Pancreas (tissue), 10 donors: ENCODE results near the gene STIM1. TPM values are rescaled to one million over a fixed set of nuclear protein-coding genes. Genes with fewer than 3 reads are reported as not detected.
A peak's percentile ranks its signal among the peaks of the same experiment; 100 is the strongest.

Experiments used
- ATAC-seq, 4 donors: fragments of 200-7000 bp; cut with Tn5 transposase; one replicate each; pipeline versions ENCODE4 v1.8.0 to v1.9.1; 2020; ENCODE audit warnings: mild to moderate bottlenecking in 4 of 4, moderate library complexity in 4 of 4
- DNase-seq, 6 donors: peaks; one replicate each; pipeline ENCODE4 v3.0.0-alpha.2; 2020
- FAIRE-seq: peaks from 2 replicates; lab custom pipeline; 2012; peaks lifted over from hg19 to GRCh38; lab: Jason Lieb, UNC
- H3K27ac ChIP-seq, 4 donors: fragments of 200-600 bp; sonication (generic); 1 replicate in 3 of 4; 2 replicates in 1 of 4; pipeline versions ENCODE4 v1.5.0 to v1.8.0; 2020
- H3K27me3 ChIP-seq, 4 donors: fragments of 200-600 bp; one replicate each; pipeline ENCODE4 v1.8.0; 2021
- H3K36me3 ChIP-seq, 3 donors: fragments of 200-600 bp; sonication (generic) in 1 of 3; one replicate each; pipeline versions ENCODE4 v1.5.0 to v1.8.0; 2020 to 2021
- H3K4me1 ChIP-seq, 3 donors: fragments of 200-600 bp; one replicate each; pipeline ENCODE4 v1.8.0; 2021
- H3K4me3 ChIP-seq, 4 donors: fragments of 200-600 bp; sonication (generic) in 2 of 4; one replicate each; pipeline versions ENCODE4 v1.5.0 to v1.8.0; 2020 to 2021
- H3K9me3 ChIP-seq, 4 donors: fragments of 200-600 bp; one replicate each; pipeline ENCODE4 v1.8.0; 2021
- WGBS, 2 donors: extraction: QIAGEN DNeasy Blood & Tissue Kit; methylation state at CpG; one replicate each; pipeline ENCODE4 v1.1.7; 2013; 5-methylcytosine and 5-hydroxymethylcytosine counted together
- intact Hi-C, 3 donors: fragments of 100-400 bp; cut with DNase I; formaldehyde crosslinking; loops; one replicate each; pipeline versions ENCODE4 v1.11.1 to v1.14.2; 2022
- polyA plus RNA-seq, 2 donors: library from polyadenylated mRNA; stranded (reverse); fragments of 200-250 nt; gene quantifications; one replicate each; pipeline ENCODE4 v1.2.3, GENCODE V29; 2013
- total RNA-seq, 6 donors: library from RNA; stranded (reverse); fragmentation: NEBNext Ultra II Directional in 4 of 6; extraction: Animal tissue kit (Norgen Biotek cat#: 25700) in 4 of 6; gene quantifications; one replicate each; pipeline versions ENCODE4 v1.2.1 to v1.2.4, GENCODE V29; 2021 to 2023
- TF ChIP-seq, protein P1 (sequence below), 4 donors: fragments of 200-600 bp; sonication (generic) in 3 of 4; IDR thresholded peaks; one replicate each; pipeline versions ENCODE4 v1.5.0 to v1.8.0; 2021; ENCODE audit warnings: antibody characterized with exemption in 4 of 4
- donor health status: healthy with polysubstance abuse.
- donor health status: DM: no; HTN: no; CAD: no; lungs with moderate emphysema.
- donor health status: DM: no; HTN: no; CAD: no.
- donor health status: control.
- donor health status: control.
- donor health status: Bipolar disorder and iron deficiency.
- donor health status: DM: yes; HTN: yes; CAD: no.
- donor health status: DM: no; HTN: no; CAD: no.
- donor health status: DM: no; HTN: no; CAD: no.
- donor health status: DM: yes; HTN: yes; CAD: no.

STIM1 gene
- total and polyA plus RNA-seq, 8 donors, result 10.2 to 28.9 (median 18.8) TPM

DNA sequence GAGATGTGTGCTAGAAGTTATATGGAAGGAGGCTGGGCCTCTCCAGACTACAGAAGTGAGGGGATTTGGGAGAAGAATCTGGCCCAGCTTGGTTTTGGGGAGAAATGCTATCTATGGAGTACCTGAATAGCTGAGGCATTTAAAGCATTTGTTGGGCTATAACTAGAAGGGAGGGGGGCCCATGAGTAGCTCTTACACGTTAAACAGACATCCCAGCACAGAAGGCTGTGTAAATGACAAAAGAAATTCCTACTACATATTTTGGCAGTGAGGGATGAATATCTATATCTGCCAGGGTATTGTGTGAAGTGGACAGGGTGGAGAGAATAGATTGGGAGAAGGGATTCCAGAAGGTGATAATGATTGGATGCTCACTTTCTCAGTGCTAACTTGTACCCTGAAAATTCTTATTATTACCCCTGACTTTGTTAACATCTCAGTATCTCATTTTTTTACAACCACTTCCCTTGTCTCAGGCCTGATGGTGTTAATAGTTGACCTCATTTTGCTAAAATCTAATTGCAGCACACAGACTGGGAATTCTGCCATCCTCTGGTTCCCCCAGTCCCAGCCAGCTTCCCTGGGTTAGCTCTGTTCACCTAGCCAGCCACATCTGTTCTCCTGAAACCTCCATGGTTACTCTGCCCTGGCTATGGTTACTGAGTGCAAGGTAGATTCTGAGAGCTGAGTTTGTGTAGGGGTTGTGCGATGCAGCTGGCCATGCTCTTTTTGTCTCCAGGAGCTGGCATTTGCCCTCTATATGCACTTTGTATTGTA is 210.3 kb downstream of the STIM1 start:
- intact Hi-C loops, result no loop called here

DNA sequence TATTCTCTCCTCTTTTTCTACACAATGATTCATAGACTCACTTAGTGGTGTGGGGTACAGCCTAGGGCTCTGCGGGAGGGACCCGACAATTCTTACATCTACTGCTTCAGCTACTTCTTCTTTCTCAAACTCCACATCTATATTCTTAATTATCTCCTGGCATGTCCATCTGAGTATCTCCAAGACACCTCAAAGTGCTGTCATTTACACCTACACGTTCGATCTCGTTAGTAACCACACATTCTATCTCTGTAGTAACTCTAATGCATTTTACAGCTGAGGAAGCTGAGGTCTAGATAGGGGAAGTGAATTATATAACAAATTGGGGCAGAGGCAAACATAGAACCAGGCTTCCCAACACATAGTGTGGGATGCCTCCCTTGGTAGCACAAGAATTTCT is 211.4 kb downstream of the STIM1 start:
- intact Hi-C loops, result no loop called here
- TF ChIP-seq, protein P1, sequence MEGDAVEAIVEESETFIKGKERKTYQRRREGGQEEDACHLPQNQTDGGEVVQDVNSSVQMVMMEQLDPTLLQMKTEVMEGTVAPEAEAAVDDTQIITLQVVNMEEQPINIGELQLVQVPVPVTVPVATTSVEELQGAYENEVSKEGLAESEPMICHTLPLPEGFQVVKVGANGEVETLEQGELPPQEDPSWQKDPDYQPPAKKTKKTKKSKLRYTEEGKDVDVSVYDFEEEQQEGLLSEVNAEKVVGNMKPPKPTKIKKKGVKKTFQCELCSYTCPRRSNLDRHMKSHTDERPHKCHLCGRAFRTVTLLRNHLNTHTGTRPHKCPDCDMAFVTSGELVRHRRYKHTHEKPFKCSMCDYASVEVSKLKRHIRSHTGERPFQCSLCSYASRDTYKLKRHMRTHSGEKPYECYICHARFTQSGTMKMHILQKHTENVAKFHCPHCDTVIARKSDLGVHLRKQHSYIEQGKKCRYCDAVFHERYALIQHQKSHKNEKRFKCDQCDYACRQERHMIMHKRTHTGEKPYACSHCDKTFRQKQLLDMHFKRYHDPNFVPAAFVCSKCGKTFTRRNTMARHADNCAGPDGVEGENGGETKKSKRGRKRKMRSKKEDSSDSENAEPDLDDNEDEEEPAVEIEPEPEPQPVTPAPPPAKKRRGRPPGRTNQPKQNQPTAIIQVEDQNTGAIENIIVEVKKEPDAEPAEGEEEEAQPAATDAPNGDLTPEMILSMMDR (IDR thresholded peaks at IDR 0.05), result no peak
- peak in 1 of 4 donors; percentile 40 for ATAC-seq
- Histone ChIP-seq H3K4me3 (no peak overlapping the region), H3K27me3 (no peaks in the 10 kb centered on the region), H3K4me1 (no peaks in the 10 kb centered on the region), H3K9me3 (no peaks in the 10 kb centered on the region), H3K36me3 (no peaks in the 10 kb centered on the region), H3K27ac (no peak overlapping the region)
- DNase-seq, result no peak
- no peak for FAIRE-seq
- 74 to 75% methylated on average over 5 of the region's 5 CpGs for WGBS, 2 donors

More for the DNA sequence above, 210.3 kb downstream of the STIM1 start:
- Histone ChIP-seq H3K27ac (no peak overlapping the region), H3K4me1 (no peaks in the 10 kb centered on the region), H3K36me3 (peaks cover 0 to 4% (median 0%) of the 10 kb centered on the region in 3 donors), H3K4me3 (no peak overlapping the region), H3K9me3 (no peaks in the 10 kb centered on the region), H3K27me3 (no peaks in the 10 kb centered on the region)
- peak in 2 of 4 donors; percentile 17 to 50 for ATAC-seq
- WGBS, 2 donors, result 82 to 86% methylated on average over 2 of the region's 2 CpGs
- no peak for FAIRE-seq
- TF ChIP-seq, protein P1 (IDR thresholded peaks at IDR 0.05), result no peak
- DNase-seq, result no peak

DNA sequence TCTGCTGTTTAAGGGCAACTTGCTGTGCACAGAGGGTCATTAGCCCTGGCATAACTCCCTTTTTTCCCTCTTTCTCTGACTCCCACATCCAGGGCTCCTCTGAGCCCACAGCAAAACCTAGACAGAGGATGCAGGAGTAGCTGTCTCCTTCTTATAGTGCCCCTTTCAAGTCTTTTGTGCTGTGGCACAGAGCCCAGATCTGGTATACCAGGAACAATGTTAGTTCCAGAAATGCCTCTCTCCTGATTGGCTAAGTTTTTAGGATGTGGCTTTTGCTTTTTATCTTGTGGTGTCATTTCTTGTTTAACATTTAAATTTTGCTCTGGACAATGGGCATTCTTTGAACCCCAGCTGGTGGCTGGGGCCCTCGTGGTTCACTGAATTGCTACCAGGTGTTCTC is 213.5 kb downstream of the STIM1 start:
- Histone ChIP-seq H3K36me3 (no peaks in the 10 kb centered on the region), H3K9me3 (no peaks in the 10 kb centered on the region), H3K27me3 (no peaks in the 10 kb centered on the region), H3K27ac (no peak overlapping the region), H3K4me1 (no peaks in the 10 kb centered on the region), H3K4me3 (no peak overlapping the region)
- TF ChIP-seq, protein P1 (IDR thresholded peaks at IDR 0.05), result no peak
- no peak for FAIRE-seq
- intact Hi-C loops, result no loop called here
- no peak for DNase-seq
- 78 to 87% methylated on average over 1 of the region's 1 CpG for WGBS, 2 donors
- no peak for ATAC-seq

DNA sequence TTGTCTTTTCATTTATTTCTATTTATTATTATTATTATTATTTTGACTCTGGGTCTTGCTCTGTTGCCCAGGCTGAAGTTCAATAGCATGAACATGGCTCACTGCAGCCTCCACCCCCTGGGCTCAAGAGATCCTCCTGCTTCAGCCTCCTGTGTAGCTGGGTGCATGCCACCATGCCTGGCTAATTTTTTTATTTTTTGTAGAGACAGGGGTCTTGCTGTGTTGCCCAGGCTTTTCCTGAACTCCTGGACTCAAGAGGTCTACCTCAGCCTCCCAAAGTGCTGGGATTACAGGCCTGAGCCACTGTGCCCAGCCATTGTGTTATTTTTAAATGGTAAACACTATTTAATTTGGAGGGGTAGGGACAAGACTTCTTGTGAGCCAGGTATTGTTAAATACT is 215.9 kb downstream of the STIM1 start:
- Histone ChIP-seq H3K27me3 (no peaks in the 10 kb centered on the region), H3K36me3 (no peaks in the 10 kb centered on the region), H3K27ac (no peak overlapping the region), H3K4me1 (no peaks in the 10 kb centered on the region), H3K9me3 (no peaks in the 10 kb centered on the region), H3K4me3 (no peak overlapping the region)
- TF ChIP-seq, protein P1 (IDR thresholded peaks at IDR 0.05), result no peak
- FAIRE-seq (no peak), DNase-seq (no peak), ATAC-seq (no peak)
- intact Hi-C loops, result loop anchor here in 2 of 3 donors (2.0 to 5.0 kb wide), 2 partner anchors 219 to 221 kb away; no protein-coding TSS in a partner anchor

DNA sequence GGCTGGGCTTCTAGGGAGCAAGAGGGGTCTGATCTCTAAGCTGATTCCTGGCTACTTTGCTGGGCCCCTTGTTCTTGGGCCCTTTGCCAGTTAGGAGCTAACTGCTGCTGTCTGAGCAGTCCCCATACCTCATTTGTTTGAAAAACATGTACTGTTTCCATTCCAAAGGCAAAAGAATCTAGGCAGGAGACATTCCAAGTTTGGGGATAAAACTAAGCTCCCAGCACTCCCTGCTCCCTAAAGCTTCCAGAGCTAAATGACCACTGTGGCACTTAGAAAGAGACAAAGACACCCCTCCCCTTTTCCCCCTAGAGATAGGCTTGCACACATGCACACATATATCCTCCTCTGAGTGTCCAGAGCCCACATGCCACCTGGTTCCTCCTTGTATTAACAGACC is 216.4 kb downstream of the STIM1 start:
- DNase-seq, result no peak
- H3K4me3 ChIP-seq, result no peak overlapping the region
- no peaks in the 10 kb centered on the region for H3K9me3 ChIP-seq
- H3K36me3 ChIP-seq, result no peaks in the 10 kb centered on the region
- no peaks in the 10 kb centered on the region for H3K4me1 ChIP-seq
- ATAC-seq, result peak in 3 of 4 donors; percentile 17 to 33 (median 23)
- no peak overlapping the region for H3K27ac ChIP-seq
- TF ChIP-seq, protein P1 (IDR thresholded peaks at IDR 0.05), result no peak
- no peak for FAIRE-seq
- H3K27me3 ChIP-seq, result no peaks in the 10 kb centered on the region
- intact Hi-C loops, result loop anchor here in 2 of 3 donors (2.0 to 5.0 kb wide), 2 partner anchors 220 to 221 kb away; no protein-coding TSS in a partner anchor
